Amniotic stem cell (primary cell): ENCODE data around the gene ARHGEF18.
"Not testable (repeated sequence)": the region's sequence is repeated elsewhere in the genome, so short reads cannot be mapped to it uniquely, and the experiment has no call there.

ENCODE experiments used
- DNase-seq: peaks from one replicate; lab custom pipeline; 2025; lab: John Stamatoyannopoulos, UW

ARHGEF18 gene

DNA sequence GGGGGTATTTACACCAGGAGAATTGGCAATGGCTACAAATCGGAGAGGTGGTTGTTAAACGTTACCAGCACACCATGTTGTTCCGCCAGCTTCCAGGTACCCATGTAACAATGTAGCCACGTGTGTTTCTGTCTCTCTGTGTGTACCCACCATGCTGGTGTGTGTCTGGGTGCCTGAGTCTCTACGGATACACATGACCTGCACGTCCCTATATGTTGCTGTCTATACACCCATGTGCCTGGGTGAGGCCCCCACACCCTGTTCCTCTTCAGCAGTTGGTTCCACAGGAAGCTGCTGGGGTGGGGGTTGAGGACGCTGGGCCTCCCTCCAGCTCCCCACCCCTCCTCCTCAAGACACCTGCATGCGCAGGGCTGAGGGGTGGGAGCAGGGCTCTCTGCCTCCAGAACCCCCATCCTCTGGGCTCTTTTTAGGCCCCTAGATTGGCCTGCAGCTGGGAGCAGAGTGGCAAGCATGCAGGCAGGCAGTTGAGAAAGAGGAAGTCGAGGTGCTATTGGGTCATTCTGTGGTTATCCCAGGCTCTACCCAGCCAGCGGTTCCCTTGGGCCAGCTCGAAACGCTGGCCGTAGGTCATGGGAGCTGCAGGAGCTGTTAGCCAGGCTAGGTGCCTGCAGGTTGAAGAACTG is at the start of gene ARHGEF18:
TSS of gene ARHGEF18 (plus strand) at position 351 of the 644 bp plus-strand sequence. CDS start 13,954 bp downstream, outside the sequence.
- DNase-seq: no peak

DNA sequence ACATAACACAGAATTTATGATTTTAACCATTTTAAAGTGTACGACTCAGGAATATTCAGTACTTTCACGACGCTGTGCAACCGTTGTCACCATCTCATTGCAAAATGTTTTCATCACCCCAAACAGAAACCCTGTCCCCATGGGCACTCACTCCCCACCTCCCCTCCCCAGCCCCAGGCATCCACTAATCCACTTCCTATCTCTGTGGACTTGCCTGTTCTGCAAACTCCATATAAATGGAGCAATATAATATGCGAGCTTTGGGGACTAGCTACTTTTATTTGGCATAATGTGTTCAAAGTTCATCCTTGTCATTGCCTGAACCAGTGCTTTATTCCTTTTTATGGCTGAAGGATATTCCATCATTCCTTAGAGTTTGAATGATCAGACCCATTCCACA is 47.2 kb upstream of the ARHGEF18 start:
- no peak for DNase-seq

DNA sequence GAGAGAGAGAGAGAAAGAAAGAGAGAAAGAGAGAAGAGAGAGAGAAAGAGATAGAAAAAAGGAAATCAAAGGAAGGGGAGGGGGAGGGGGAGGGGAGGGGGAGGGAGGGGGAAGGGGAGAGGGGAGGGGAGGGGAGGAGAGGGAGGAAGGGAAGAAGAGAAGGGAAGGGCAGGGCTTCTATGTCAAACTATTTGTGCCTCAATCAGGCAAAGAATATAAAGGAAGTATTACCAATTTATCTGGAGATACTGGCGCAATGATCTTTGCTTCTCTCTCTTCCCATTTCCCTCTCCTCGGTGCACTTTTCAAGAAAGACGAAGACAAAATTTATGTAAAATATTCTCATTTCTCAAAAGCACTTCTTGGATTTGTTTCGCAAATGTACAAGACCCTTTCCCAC is 45.3 kb upstream of the ARHGEF18 start:
- DNase-seq: no peak

DNA sequence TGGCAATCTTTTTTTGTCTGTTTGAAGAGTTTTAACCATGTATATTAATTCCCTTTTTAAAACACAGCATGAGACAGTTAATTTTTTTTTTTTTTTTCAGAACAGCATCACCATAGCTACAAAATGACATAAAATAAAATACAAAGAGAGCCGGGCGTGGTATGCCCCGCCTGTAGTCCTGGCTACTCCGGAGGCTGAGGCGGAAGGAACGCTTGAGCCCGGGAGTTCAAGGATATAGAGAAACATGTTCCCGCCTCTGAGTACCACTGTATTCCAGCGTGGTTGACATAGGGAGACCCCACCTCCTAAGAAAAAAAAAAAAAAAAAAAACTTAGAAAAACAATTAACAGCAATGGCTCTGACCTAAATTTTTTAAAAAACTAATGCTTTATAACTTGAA is 44.5 kb upstream of the ARHGEF18 start:
- no peak for DNase-seq

DNA sequence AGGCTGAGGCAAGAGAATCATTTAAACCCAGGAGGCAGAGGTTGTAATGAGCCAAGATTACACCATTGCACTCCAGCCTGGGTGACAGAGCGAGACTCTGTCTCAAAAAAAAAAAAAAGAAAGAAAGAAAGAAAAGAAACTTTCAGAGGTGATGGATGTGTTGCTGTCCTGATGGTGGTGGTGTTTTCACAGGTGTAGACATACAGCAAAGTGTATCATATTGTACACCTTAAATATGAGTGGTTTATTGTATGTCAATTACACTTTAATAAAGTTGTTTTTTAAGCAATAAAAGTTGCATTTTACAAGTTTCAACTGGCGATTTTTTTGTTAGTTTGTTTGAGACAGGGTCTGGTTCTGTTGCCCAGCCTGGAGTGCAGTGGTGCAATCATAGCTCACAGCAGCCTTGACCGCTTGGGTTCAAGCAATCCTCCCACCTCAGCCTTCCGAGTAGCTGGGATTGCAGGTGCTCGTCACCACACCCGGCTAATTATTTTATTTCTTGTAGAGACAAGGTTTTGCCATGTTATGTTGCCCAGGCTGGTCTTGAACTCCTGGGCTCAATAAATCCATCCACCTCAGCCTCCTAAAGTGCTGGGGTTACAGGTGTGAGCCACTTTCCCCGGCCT is 41.0 kb upstream of the ARHGEF18 start:
- no peak for DNase-seq

DNA sequence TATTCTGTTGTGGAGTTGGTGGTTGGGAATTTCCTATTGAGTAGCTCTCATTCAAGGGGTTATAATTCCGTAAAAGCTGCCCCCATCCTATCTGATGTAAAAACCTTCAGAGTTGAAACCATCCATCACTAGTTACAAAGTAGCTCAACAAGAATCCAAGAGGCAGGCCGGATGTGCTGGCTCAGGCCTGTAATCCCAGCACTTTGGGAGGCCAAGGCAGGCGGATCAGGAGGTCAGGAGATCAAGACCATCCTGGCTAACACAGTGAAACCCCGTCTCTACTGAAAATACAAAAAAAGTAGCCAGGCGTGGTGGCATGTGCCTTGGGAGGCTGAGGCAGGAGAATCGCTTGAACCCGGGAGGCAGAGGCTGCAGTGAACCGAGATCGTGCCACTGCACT is 40.4 kb upstream of the ARHGEF18 start:
- not testable (repeated sequence) for DNase-seq

DNA sequence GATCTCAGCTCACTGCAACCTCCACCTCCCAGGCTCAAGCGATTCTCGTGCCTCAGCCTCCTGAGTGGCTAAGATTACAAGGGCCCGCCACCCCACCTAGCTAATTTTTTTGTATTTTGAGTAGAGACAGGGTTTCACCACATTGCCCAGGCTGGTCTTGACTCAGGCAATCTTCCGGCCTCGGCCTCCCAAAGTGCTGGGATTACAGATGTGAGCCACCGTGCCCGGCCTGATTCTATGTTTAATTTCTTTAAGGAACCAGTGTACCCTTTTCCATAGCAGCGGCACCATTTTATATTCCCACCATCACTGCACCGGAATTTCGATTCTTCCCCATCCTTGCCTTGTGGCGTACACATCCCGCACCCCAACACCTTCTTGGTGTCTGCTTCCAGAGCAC is 36.8 kb upstream of the ARHGEF18 start:
- DNase-seq: no peak

DNA sequence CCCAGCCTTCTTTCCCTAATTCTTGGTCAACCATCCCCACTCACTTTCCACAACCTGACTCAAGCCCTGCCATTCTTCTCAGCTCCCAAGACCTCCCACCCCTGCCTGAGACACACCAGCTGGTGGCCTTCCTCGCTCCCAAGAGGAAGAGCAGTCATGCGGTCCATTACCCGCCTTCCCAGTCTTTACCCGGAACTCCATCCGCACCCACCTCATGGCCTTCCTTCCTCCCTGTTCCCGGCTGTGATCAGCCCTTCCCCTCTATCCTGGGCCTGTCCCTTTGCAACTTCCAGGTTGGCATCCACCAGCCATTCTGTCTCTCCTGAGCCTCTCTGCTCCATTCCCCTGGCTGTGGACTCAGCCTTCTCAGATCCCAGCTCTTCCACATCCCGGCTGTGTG is 35.9 kb upstream of the ARHGEF18 start:
- DNase-seq: no peak

DNA sequence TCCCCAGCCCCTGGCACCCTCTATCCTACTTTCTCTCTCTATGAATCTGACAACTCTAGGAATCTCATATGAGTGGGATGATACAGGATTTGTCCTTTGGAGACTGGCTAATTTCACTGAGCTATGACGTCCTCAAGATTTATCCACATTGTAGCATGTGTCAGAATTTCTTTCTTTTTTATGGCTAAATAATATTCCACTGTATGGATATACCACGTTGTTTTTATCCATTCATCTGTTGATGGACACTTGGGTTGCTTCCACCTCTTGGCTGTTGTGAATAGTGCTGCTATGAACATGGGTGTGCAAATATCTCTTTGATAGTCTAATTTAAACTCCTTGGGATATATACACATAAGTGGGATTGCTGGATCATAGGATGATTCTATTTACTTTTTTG is 30.6 kb upstream of the ARHGEF18 start:
- no peak for DNase-seq

DNA sequence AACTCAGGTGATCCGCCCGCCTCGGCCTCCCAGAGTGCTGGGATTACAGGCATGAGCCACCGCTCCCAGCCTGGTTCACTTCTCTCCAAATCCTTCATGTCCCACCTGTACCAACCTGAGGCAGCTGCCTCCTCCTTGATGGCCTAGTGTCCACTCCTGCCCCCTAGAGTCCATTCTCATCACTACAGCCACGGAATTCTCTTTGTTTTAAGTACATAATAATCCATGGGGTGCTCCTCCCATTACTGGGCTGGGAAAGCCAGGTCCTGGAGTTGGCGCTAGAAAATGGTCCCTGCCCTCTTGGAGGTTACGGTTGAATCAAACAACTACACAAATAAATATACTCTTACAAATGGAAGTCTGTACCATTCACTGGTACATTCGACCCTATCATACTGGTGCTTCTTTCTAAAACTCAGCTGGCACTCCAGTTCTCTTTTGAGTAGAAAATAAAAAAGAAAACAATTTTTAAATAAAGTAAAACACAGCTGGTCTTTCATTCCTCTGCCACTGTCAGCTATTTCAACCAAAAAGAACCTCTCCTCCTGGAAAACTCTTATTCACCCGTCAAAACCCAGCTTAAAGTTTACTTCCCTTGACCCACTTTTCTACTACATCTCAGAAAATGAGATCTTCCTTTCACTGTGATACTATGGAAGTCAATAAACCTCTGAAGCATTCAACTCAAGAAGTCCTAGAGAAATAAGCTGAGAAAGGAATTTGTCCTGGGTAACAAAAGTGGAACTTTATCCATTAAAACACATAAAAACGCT is 22.4 kb upstream of the ARHGEF18 start:
- no peak for DNase-seq

DNA sequence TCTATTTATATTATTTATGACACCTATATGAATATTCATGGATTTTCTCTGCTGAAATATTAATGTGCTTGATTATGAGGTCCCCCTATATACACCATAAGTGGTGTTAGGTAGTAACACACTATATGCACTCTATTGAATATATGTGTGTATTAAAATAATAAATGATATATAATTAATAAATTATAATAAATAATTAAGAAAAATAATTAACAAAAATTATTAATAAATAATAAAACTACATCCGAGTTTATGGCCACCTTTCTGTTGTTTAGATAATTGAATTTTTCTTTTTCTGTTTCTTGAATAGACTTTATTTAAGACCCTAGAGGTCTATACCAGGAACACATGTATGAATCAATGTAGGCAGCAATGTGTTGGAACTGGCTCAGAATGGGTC is 20.9 kb upstream of the ARHGEF18 start:
- DNase-seq: no peak

DNA sequence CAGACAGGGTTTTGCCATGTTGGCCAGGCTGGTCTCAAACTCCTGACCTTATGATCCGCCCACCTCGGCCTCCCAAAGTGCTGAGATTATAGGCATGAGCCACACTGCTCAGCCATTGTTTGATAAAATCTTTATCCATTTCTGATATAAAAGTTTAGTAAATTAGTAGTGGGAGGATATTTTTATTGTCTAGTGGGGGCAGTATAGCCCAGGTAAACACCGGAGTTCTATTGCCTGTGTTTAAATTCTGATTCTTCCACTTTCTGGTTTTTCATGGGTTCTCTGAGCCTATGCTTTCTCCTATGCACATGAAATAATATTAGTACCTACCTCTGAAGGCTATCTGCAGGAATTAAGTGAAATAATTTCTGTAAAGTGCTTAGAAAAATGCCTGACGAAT is 20.1 kb upstream of the ARHGEF18 start:
- no peak for DNase-seq

DNA sequence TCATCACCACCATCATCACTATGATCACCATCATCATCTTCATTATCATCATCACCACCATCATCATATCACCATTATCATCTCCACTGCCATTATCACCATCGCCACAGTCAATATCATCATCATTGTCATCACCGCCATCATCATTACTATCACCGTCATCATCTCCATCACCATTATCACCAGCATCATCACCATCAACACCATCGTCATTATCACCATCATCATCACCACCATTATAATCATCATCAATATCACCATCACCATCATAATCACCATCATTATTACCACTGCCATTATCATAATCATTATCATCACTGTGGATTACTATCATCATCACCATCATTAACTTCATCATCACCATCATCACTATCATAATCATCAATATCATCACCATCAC is 17.3 kb upstream of the ARHGEF18 start:
- no peak for DNase-seq

DNA sequence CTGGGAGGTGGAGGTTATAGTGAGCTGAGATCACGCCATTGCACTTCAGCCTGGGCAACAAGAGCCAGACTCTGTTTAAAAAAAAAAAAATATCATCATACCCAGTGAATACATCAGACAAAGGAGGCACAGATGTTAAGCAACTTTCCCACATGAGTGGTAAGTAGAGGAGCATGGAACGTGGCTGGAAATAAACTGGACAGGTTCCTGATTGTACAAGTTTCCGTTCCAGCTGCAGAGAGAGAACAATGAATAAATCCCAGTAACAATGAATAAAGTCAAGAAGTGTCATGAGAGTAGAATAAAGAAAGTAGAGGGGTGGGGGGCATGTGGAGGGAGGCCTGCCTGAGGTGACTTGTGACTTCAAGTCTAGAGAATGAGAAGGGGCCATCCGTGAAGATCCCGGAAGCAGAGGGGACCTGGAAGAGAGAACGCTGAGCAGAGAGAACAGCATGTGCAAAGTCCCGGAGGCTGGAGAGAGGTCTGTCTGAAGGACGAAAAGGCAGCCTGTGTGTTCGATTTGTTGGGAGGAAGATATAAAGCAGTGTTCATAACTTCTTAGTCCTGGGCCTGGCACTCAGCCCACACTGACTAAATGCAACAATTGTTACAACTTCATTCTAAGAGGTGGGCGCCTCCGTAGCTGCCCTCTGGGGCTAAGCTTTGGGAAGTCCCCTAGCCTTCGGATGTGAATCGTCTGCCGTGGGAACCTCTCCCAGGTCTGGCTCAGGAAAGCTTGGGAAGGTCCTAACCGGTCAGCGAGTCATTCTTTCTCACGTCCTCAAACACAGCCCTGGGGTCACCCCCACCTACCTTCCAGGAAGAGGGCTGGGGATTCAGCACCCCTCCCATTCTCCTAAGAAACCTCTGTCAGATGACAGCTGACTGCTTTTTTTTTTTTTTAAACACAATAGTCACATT is 15.3 kb upstream of the ARHGEF18 start:
- no peak for DNase-seq

DNA sequence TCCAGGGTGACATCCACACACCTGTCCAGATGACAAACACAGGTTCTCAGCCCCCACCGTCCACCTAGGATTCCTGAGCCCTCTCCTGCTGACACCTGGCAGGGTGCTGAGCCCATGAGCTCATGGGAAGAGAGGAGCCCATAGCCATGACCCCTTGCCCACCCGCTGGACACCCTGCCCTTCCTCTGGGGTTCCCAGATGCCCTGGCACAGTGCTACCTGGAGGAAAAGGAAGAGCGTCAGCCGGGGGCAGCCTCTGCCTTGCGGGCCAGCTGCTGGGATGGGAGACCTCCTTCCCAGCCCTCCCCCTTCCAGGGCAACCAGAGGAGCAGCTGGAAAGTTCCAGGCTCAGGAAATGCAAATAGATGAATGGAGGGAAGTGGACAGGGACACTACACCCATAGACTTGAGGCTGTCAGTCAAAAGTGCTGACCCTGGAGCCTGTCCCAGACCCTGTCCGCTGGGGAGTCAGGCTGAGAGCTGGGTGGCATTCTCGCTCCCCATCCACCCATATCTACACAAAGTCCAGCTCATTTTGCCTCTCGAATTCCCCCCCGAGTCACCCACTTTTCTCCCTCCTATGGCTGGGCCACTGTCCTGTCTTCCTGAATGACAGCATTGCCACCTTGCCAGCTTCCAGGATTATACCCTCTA is 12.3 kb upstream of the ARHGEF18 start:
- DNase-seq: no peak

DNA sequence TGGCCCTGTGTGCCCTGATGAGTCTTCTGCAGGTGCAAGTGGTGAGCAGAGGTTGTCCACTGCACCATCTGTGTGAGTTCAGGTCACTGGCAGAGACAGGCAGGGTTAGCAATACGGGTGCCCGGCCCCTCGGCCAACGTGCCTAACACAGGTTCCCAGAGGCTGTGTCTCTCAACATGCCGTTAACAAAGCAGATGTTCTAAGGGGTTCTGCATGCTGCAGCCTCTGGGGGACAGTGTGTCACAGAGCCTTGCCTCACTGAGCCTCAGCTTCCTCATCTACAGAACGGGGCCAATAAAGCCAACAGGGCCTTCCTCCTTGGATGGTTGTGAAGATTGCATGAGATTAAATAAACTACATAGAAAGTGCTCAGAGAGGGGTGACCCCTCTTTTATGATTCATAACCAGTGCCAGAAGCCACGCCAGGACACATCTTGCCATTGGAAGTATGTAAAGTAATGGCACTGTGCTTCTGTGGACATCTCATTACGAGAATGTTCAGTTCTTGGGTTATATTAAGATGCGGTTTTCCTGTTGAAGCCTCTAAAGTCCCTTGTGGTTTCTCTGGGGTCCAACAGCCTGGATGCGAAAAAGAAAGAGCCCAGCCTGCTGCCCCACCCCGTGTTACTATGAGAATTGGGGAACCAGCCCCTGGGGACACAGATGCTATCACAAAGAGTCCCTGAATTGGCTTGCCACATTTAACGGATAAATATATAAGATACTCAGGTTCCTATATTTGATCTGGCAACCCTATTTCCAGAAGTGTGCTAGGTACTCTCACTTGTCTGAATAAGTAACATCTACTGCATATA is 11.2 kb upstream of the ARHGEF18 start:
- DNase-seq: no peak

DNA sequence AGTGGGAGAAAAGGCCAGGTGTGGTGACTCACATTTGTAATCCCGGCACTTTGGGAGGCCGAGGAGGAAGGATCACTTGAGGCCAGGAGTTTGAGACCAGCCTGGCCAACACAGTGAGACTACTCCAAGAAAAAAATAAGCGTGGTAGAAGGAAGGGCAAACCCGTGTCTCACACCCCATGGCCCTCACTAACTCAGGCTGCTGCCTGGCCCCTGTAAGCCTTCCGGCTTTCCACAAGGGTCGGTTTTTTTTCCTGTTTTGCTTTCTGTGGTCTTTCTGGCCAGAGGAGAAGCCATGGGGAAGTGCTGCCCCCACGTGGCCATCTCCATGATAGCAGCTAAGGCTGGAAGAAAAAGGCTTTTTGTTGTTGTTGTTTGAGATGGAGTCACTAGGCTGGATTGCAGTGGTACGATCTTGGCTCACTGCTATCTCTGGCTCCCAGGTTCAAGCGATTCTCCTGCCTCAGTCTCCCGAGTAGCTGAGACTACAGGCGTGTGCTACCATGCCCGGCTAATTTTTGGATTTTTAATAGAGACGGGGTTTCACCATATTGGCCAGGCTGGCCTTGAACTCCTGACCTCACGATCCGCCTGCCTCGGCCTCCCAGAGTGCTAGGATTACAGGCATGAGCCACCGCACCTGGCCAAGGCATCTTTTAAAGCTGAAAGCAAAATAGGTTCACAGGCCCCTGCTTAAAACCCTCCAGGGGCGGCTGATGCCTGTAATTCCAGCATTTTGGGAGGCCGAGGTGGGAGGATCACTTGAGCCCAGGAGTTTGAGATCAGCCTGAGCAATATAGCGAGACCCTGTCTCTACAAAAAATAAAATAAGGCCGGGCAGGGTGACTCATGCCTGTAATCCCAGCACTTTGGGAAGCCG is 7.5 kb upstream of the ARHGEF18 start:
- DNase-seq: peak; percentile 6

DNA sequence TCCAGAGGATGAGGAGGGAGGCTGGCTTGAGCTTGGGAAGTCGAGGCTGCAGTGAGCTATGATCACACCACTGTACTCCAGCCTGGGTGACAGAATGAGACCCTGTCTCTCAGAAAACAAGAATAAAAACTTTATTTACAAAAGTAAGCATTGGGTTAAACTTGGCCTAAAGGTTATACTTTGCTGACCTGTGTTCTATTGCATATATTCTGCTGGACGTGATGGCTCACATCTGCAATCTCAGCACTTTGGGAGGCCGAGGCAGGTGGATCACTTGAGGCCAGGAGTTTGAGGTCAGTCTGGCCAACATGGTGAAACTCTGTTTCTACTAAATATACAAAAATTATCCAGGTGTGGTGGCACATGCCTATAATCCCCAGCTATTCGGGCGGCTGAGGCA is 6.6 kb upstream of the ARHGEF18 start:
- DNase-seq: no peak

DNA sequence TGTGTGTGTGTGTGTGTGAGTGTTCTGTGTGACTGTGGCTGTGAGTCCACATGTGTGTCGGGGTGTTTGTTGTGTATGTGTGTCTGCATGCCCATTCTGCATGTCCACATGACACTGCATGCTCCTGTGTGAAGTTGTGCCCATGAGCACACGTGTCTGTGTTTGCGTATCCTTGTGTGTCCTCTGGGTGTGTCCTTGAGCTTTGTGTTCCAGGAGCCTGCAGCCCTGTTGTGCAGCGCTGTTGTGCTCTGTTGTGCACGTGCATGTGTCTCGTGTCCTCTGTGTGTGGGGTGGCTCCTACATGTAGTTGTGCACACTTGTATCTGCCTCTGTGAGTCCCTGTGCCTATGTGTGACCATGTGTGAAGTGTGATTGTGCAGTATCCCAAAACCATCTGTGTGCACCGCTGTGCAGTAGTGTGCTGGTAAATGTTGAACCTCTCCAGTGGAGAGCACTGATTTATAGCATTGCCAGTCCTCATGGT is 2.2 kb upstream of the ARHGEF18 start:
- no peak for DNase-seq

DNA sequence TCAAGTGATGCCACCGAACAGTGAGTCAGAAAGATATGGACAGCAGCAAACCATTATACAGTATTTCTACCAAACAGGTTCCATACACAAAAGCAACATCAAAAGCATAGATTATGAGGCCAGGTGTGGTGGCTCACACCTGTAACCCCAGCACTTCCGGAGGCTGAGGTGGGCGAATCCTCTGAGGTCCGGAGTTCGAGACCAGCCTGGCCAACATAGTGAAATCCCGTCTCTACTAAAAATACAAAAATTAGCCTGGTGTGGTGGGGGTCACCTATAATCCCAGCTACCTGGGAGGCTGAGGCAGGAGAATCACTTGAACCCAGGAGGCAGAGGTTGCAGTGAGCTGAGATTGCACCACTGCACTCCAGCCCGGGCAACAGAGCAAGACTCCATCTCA is 1.7 kb upstream of the ARHGEF18 start:
- not testable (repeated sequence) for DNase-seq
